HepG2 (cell line): ENCODE data around the gene ASXL1. TPM values are rescaled to one million over a fixed set of nuclear protein-coding genes. Genes with fewer than 3 reads are reported as not detected.
A peak's percentile ranks its signal among the peaks of the same experiment; 100 is the strongest.

Experiments
- AGO1 ChIP-seq: fragments of 200-400 bp; formaldehyde crosslinking; IDR thresholded peaks from 2 replicates; pipeline ENCODE4 v1.6.1; 2017; ENCODE audit warnings: mild to moderate bottlenecking, low read depth, low read length, moderate library complexity; ENCODE audit not compliant: poor library complexity, severe bottlenecking
- AHR ChIP-seq: IDR thresholded peaks from 2 replicates; pipeline ENCODE4 v1.6.1; 2018; ENCODE audit warnings: missing genetic modification reagents, missing compliant biosample characterization
- GABPA ChIP-seq, 2 experiments: IDR thresholded peaks; 2 replicates each; pipeline ENCODE4 v1.6.1; 2011 to 2016; ENCODE audit warnings: low read depth in 2 of 2, low read length in 1 of 2, missing biosample characterization in 1 of 2, missing genetic modification characterization in 1 of 2
- IKZF4 ChIP-seq: sonication (generic); formaldehyde crosslinking; IDR thresholded peaks from 2 replicates; pipeline ENCODE4 v1.5.1; 2020; ENCODE audit warnings: borderline replicate concordance, mild to moderate bottlenecking, low read depth, missing genetic modification reagents; ENCODE audit errors: not compliant biosample characterization
- MTA3 ChIP-seq: sonication (generic); formaldehyde crosslinking; IDR thresholded peaks from 2 replicates; pipeline ENCODE4 v1.4.0; 2020; ENCODE audit warnings: missing genetic modification reagents
- TRIM24 ChIP-seq: sonication (generic); formaldehyde crosslinking; IDR thresholded peaks from 2 replicates; pipeline ENCODE4 v1.8.0; 2022; ENCODE audit warnings: mild to moderate bottlenecking, missing genetic modification reagents
- ZFYVE20 ChIP-seq: sonication (generic); formaldehyde crosslinking; IDR thresholded peaks from 2 replicates; pipeline ENCODE4 v1.8.0; 2023; ENCODE audit warnings: low read depth, mild to moderate bottlenecking, moderate library complexity, missing genetic modification reagents, borderline replicate concordance
- ZNF124 ChIP-seq: sonication (generic); formaldehyde crosslinking; IDR thresholded peaks from 2 replicates; pipeline ENCODE4 v1.4.0; 2020; ENCODE audit warnings: missing genetic modification reagents
- ZNF225 ChIP-seq: sonication (generic); formaldehyde crosslinking; IDR thresholded peaks from 2 replicates; pipeline ENCODE4 v1.4.0; 2020; ENCODE audit warnings: mild to moderate bottlenecking, missing genetic modification reagents
- ZNF333 ChIP-seq: sonication (generic); formaldehyde crosslinking; IDR thresholded peaks from 2 replicates; pipeline ENCODE4 v1.4.0; 2020; ENCODE audit warnings: mild to moderate bottlenecking, missing genetic modification reagents, borderline replicate concordance
- ZNF354B ChIP-seq: sonication (generic); formaldehyde crosslinking; IDR thresholded peaks from 2 replicates; pipeline ENCODE4 v1.8.0; 2022; ENCODE audit warnings: mild to moderate bottlenecking, missing genetic modification reagents
- ZNF660 ChIP-seq: sonication (generic); formaldehyde crosslinking; IDR thresholded peaks from 2 replicates; pipeline ENCODE4 v1.5.1; 2020; ENCODE audit warnings: mild to moderate bottlenecking, low read depth, missing genetic modification reagents, borderline replicate concordance
- polyA plus RNA-seq, 8 experiments: library from polyadenylated mRNA; depleted of rRNA in 3 of 8; stranded (reverse) in 7 of 8; unstranded in 1 of 8; fragments of >200 nt; fragmentation: Illumina TruSeq in 4 of 8; extraction: Trizol in 4 of 8; gene quantifications; 2 replicates each; pipeline versions ENCODE4 v1.2.1 to v1.2.3, GENCODE V29; 2011 to 2016; ENCODE audit warnings: low read depth in 4 of 8, missing spikeins in 1 of 8, mixed read lengths in 1 of 8; ENCODE audit not compliant: insufficient read depth in 1 of 8
- total RNA-seq, 5 experiments: library from RNA; depleted of rRNA; stranded (reverse); fragments of >200 nt; fragmentation: Illumina TruSeq; extraction: Trizol; gene quantifications; 2 replicates each; pipeline ENCODE4 v1.2.3, GENCODE V29; 2016; ENCODE audit warnings: low read depth in 1 of 5
- TF ChIP-seq, protein P1 (sequence below): sonication (generic); formaldehyde crosslinking; IDR thresholded peaks from 2 replicates; pipeline ENCODE4 v1.4.0; 2020; ENCODE audit warnings: missing genetic modification reagents
- TF ChIP-seq, protein P2 (sequence below): sonication (generic); formaldehyde crosslinking; IDR thresholded peaks from 2 replicates; pipeline ENCODE4 v1.8.0; 2022; ENCODE audit warnings: mild to moderate bottlenecking, missing genetic modification reagents
- TF ChIP-seq, protein P3 (sequence below): sonication (generic); formaldehyde crosslinking; IDR thresholded peaks from 2 replicates; pipeline ENCODE4 v1.4.0; 2020; ENCODE audit warnings: missing genetic modification reagents

The ASXL1 gene
- total and polyA plus RNA-seq, 2 of the 13 experiments (the other 11 are each of a cell fraction or from before 2014, with no cell fraction given): 62.1 to 74.8 TPM

DNA sequence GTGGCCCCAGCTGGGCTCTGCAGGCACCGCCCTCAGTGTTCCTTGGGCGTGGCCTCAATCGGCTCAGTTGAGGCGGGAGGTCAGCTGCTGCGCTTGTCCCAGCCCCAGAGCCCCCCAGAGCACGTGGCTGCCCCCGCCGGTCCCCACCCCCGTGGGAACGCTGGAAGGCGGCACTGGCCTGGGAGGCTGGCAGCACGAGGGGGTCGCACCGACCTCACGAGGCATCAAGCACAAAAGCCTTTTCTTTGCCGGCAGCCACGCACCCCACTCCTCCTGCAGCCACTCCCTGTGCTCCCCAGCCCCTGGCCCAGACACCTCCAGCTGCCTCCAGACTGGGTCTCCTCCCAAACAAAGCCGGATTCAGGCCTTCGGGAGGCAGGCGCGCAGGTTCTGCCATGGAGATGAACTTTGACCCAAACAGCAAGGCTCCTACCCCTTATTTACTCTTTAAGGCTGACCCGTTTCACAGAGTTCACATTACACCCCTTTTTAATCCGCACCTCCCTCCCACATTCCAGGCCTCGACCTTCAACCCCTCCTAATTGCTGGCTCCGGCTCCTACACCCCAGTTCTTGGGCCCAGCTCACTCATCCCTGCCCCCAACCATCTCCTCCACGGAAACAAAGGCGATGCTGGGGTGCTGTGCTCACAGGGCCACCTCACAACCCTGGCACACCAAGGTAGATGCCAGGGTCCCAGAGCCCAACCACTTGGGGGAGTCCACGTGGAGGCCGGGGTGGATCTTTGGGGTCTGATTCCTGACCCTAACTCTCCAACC, 115.3 kb downstream of the ASXL1 start (continued):
- TF ChIP-seq, protein P1, sequence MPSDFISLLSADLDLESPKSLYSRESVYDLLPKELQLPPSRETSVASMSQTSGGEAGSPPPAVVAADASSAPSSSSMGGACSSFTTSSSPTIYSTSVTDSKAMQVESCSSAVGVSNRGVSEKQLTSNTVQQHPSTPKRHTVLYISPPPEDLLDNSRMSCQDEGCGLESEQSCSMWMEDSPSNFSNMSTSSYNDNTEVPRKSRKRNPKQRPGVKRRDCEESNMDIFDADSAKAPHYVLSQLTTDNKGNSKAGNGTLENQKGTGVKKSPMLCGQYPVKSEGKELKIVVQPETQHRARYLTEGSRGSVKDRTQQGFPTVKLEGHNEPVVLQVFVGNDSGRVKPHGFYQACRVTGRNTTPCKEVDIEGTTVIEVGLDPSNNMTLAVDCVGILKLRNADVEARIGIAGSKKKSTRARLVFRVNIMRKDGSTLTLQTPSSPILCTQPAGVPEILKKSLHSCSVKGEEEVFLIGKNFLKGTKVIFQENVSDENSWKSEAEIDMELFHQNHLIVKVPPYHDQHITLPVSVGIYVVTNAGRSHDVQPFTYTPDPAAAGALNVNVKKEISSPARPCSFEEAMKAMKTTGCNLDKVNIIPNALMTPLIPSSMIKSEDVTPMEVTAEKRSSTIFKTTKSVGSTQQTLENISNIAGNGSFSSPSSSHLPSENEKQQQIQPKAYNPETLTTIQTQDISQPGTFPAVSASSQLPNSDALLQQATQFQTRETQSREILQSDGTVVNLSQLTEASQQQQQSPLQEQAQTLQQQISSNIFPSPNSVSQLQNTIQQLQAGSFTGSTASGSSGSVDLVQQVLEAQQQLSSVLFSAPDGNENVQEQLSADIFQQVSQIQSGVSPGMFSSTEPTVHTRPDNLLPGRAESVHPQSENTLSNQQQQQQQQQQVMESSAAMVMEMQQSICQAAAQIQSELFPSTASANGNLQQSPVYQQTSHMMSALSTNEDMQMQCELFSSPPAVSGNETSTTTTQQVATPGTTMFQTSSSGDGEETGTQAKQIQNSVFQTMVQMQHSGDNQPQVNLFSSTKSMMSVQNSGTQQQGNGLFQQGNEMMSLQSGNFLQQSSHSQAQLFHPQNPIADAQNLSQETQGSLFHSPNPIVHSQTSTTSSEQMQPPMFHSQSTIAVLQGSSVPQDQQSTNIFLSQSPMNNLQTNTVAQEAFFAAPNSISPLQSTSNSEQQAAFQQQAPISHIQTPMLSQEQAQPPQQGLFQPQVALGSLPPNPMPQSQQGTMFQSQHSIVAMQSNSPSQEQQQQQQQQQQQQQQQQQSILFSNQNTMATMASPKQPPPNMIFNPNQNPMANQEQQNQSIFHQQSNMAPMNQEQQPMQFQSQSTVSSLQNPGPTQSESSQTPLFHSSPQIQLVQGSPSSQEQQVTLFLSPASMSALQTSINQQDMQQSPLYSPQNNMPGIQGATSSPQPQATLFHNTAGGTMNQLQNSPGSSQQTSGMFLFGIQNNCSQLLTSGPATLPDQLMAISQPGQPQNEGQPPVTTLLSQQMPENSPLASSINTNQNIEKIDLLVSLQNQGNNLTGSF (CRISPR knock-in tag): no peak
- TF ChIP-seq IKZF4 (CRISPR knock-in tag) (peak; percentile 31), AHR (CRISPR knock-in tag) (no peak), ZNF124 (CRISPR knock-in tag) (peak; percentile 85), TRIM24 (no peak), ZNF225 (CRISPR knock-in tag) (0 out of 2 replicates have a peak, but pooled peaks have one; percentile 27), ZNF660 (no peak), ZNF354B (CRISPR knock-in tag) (no peak), AGO1 (peak; percentile 25), GABPA (IDR thresholded peaks at IDR 0.05; ENCODE audit: low read depth, low read length) (no peak), GABPA (CRISPR knock-in tag; IDR thresholded peaks at IDR 0.05; ENCODE audit: low read depth) (no peak), MTA3 (CRISPR knock-in tag) (no peak), ZFYVE20 (0 out of 2 replicates have a peak, but pooled peaks have one; percentile 66), ZNF333 (no peak; the same call in 1 of the 2 replicates)
- TF ChIP-seq, protein P2, sequence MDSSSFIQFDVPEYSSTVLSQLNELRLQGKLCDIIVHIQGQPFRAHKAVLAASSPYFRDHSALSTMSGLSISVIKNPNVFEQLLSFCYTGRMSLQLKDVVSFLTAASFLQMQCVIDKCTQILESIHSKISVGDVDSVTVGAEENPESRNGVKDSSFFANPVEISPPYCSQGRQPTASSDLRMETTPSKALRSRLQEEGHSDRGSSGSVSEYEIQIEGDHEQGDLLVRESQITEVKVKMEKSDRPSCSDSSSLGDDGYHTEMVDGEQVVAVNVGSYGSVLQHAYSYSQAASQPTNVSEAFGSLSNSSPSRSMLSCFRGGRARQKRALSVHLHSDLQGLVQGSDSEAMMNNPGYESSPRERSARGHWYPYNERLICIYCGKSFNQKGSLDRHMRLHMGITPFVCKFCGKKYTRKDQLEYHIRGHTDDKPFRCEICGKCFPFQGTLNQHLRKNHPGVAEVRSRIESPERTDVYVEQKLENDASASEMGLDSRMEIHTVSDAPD (CRISPR knock-in tag): no peak; the same call in 1 of the 2 replicates
- TF ChIP-seq, protein P3, sequence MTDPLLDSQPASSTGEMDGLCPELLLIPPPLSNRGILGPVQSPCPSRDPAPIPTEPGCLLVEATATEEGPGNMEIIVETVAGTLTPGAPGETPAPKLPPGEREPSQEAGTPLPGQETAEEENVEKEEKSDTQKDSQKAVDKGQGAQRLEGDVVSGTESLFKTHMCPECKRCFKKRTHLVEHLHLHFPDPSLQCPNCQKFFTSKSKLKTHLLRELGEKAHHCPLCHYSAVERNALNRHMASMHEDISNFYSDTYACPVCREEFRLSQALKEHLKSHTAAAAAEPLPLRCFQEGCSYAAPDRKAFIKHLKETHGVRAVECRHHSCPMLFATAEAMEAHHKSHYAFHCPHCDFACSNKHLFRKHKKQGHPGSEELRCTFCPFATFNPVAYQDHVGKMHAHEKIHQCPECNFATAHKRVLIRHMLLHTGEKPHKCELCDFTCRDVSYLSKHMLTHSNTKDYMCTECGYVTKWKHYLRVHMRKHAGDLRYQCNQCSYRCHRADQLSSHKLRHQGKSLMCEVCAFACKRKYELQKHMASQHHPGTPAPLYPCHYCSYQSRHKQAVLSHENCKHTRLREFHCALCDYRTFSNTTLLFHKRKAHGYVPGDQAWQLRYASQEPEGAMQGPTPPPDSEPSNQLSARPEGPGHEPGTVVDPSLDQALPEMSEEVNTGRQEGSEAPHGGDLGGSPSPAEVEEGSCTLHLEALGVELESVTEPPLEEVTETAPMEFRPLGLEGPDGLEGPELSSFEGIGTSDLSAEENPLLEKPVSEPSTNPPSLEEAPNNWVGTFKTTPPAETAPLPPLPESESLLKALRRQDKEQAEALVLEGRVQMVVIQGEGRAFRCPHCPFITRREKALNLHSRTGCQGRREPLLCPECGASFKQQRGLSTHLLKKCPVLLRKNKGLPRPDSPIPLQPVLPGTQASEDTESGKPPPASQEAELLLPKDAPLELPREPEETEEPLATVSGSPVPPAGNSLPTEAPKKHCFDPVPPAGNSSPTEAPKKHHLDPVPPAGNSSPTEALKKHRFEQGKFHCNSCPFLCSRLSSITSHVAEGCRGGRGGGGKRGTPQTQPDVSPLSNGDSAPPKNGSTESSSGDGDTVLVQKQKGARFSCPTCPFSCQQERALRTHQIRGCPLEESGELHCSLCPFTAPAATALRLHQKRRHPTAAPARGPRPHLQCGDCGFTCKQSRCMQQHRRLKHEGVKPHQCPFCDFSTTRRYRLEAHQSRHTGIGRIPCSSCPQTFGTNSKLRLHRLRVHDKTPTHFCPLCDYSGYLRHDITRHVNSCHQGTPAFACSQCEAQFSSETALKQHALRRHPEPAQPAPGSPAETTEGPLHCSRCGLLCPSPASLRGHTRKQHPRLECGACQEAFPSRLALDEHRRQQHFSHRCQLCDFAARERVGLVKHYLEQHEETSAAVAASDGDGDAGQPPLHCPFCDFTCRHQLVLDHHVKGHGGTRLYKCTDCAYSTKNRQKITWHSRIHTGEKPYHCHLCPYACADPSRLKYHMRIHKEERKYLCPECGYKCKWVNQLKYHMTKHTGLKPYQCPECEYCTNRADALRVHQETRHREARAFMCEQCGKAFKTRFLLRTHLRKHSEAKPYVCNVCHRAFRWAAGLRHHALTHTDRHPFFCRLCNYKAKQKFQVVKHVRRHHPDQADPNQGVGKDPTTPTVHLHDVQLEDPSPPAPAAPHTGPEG (CRISPR knock-in tag): no peak
